ENCODE data around the gene FOXC1.

- TF ChIP-seq CTCF (IDR thresholded peaks at IDR 0.05): no peak
- TF ChIP-seq REST (IDR thresholded peaks at IDR 0.05; ENCODE audit: insufficient read depth in 1 of 2, low read depth in 2 of 2, low read length in 1 of 2): no peak
These were observed 14.0 kb downstream of the FOXC1 start for GRCh38 chr6:1623769-1624057.

All from Panc1 (cell line).